Measurements from ENCODE around the gene TPST2. TPM values are rescaled to one million over a fixed set of nuclear protein-coding genes. Genes with fewer than 3 reads are reported as not detected.

Gene TPST2
- total and polyA plus RNA-seq, 10 of the 15 experiments (the other 5 are each of a cell fraction or from before 2014, with no cell fraction given) = 6.3 to 33.7 (median 28.4) TPM

- no peak for TF ChIP-seq ZBTB4 (CRISPR knock-in tag; IDR thresholded peaks at IDR 0.05)
- peak; percentile 68; the same call in 1 of the 2 replicates for TF ChIP-seq TCF3 (IDR thresholded peaks at IDR 0.05; ENCODE audit: borderline replicate concordance, insufficient read depth, low read depth, low read length)
- no peak for TF ChIP-seq EZH2 (IDR thresholded peaks at IDR 0.05; ENCODE audit: borderline replicate concordance, control insufficient read depth, low read depth, low read length)
- TF ChIP-seq NBN (IDR thresholded peaks at IDR 0.05) = peak; percentile 95
- no peak for TF ChIP-seq MXI1 (IDR thresholded peaks at IDR 0.05; ENCODE audit: low read depth, low read length)
- peak in 1 of 2 experiments; percentile 53; a peak in 1 of 4 replicates for TF ChIP-seq BHLHE40 (IDR thresholded peaks at IDR 0.05; ENCODE audit: borderline replicate concordance in 1 of 2, low read depth in 2 of 2, low read length in 1 of 2)
- no peak for TF ChIP-seq IRF3 (IDR thresholded peaks at IDR 0.05)
- no peak for TF ChIP-seq RAD21 (IDR thresholded peaks at IDR 0.05; ENCODE audit: insufficient read depth, low read depth, low read length)
- no peak for TF ChIP-seq ZNF24 (IDR thresholded peaks at IDR 0.05)
- no peak for TF ChIP-seq FOS (IDR thresholded peaks at IDR 0.05; ENCODE audit: borderline replicate concordance, extremely low read depth, insufficient read length)
- TF ChIP-seq CREM (IDR thresholded peaks at IDR 0.05; ENCODE audit: low read depth) = peak; percentile 34; the same call in 1 of the 2 replicates
- TF ChIP-seq IKZF1 (conservative IDR thresholded peaks at IDR 0.05) = peak; percentile 96
- TF ChIP-seq ASH2L (IDR thresholded peaks at IDR 0.05; ENCODE audit: borderline replicate concordance, low read depth) = no peak
- peak; percentile 85 for TF ChIP-seq NR2F1 (conservative IDR thresholded peaks at IDR 0.05)
- no peak for TF ChIP-seq BCLAF1 (IDR thresholded peaks at IDR 0.05)
- TF ChIP-seq STAT3 (IDR thresholded peaks at IDR 0.05; ENCODE audit: low read depth, low read length) = no peak
- TF ChIP-seq POLR2A (IDR thresholded peaks at IDR 0.05; ENCODE audit: low read depth, low read length) = no peak
- TF ChIP-seq ZNF592 (IDR thresholded peaks at IDR 0.05) = no peak
- peak; percentile 42; the same call in 1 of the 2 replicates for TF ChIP-seq BMI1 (IDR thresholded peaks at IDR 0.05; ENCODE audit: borderline replicate concordance)
- no peak for TF ChIP-seq TBL1XR1 (IDR thresholded peaks at IDR 0.05; ENCODE audit: low read depth, low read length)
Measured at GRCh38 chr22:26592421-26592891, 2.5 kb upstream of the TPST2 start (continued).
